HepG2 (cell line): ENCODE data around the gene ENTPD6. TPM values are rescaled to one million over a fixed set of nuclear protein-coding genes. Genes with fewer than 3 reads are reported as not detected.

Source experiments
- CBFB ChIP-seq: sonication (generic); formaldehyde crosslinking; IDR thresholded peaks from 2 replicates; pipeline ENCODE4 v1.4.0; 2020; ENCODE audit warnings: missing genetic modification reagents
- HOXA3 ChIP-seq: sonication (generic); formaldehyde crosslinking; IDR thresholded peaks from 2 replicates; pipeline ENCODE4 v1.5.0; 2020; ENCODE audit warnings: missing genetic modification reagents
- MYC ChIP-seq: sonication (generic); formaldehyde crosslinking; IDR thresholded peaks from 2 replicates; pipeline ENCODE4 v1.9.0; 2021; ENCODE audit warnings: missing genetic modification reagents, borderline replicate concordance
- PCBP2 ChIP-seq: fragments of 200-400 bp; formaldehyde crosslinking; optimal IDR thresholded peaks from 2 replicates; pipeline ENCODE3; 2018; ENCODE audit warnings: low read length, low read depth; ENCODE audit not compliant: poor library complexity, severe bottlenecking
- PHF5A ChIP-seq: IDR thresholded peaks from one replicate; pipeline ENCODE4 v1.6.1; 2018; ENCODE audit warnings: low read depth, missing genetic modification reagents; ENCODE audit not compliant: unreplicated experiment
- SPEN ChIP-seq: sonication (generic); formaldehyde crosslinking; IDR thresholded peaks from 2 replicates; pipeline ENCODE4 v1.5.1; 2020; ENCODE audit warnings: low read depth, mild to moderate bottlenecking, missing genetic modification reagents
- ZBTB21 ChIP-seq: sonication (generic); formaldehyde crosslinking; IDR thresholded peaks from 2 replicates; pipeline ENCODE4 v1.4.0; 2020; ENCODE audit warnings: missing genetic modification reagents
- ZNF143 ChIP-seq: sonication (generic); formaldehyde crosslinking; IDR thresholded peaks from 2 replicates; pipeline ENCODE4 v1.4.0; 2020; ENCODE audit warnings: missing genetic modification reagents
- ZNF235 ChIP-seq: sonication (generic); formaldehyde crosslinking; IDR thresholded peaks from 2 replicates; pipeline ENCODE4 v1.8.1; 2023; ENCODE audit warnings: mild to moderate bottlenecking, missing genetic modification reagents, borderline replicate concordance
- ZNF329 ChIP-seq: sonication (generic); formaldehyde crosslinking; IDR thresholded peaks from 2 replicates; pipeline ENCODE4 v1.9.0; 2021; ENCODE audit warnings: low read depth, mild to moderate bottlenecking, missing genetic modification reagents
- ZNF337 ChIP-seq: sonication (generic); formaldehyde crosslinking; IDR thresholded peaks from 2 replicates; pipeline ENCODE4 v1.5.1; 2020; ENCODE audit warnings: missing genetic modification reagents, low read depth, mild to moderate bottlenecking, borderline replicate concordance
- ZNF558 ChIP-seq: sonication (generic); formaldehyde crosslinking; IDR thresholded peaks from 2 replicates; pipeline ENCODE4 v1.9.0; 2022; ENCODE audit warnings: mild to moderate bottlenecking, missing genetic modification reagents, borderline replicate concordance
- ZNF776 ChIP-seq: sonication (generic); formaldehyde crosslinking; IDR thresholded peaks from 2 replicates; pipeline ENCODE4 v1.4.0; 2020; ENCODE audit warnings: mild to moderate bottlenecking, missing genetic modification reagents
- ZNF878 ChIP-seq: sonication (generic); formaldehyde crosslinking; IDR thresholded peaks from 2 replicates; pipeline ENCODE4 v1.8.1; 2023; ENCODE audit warnings: mild to moderate bottlenecking, missing genetic modification reagents, moderate library complexity
- ZSCAN22 ChIP-seq: sonication (generic); formaldehyde crosslinking; IDR thresholded peaks from 2 replicates; pipeline ENCODE4 v1.4.0; 2020; ENCODE audit warnings: mild to moderate bottlenecking, missing genetic modification reagents
- polyA plus RNA-seq, 8 experiments: library from polyadenylated mRNA; depleted of rRNA in 3 of 8; stranded (reverse) in 7 of 8; unstranded in 1 of 8; fragments of >200 nt; fragmentation: Illumina TruSeq in 4 of 8; extraction: Trizol in 4 of 8; gene quantifications; 2 replicates each; pipeline versions ENCODE4 v1.2.1 to v1.2.3, GENCODE V29; 2011 to 2016; ENCODE audit warnings: low read depth in 4 of 8, missing spikeins in 1 of 8, mixed read lengths in 1 of 8; ENCODE audit not compliant: insufficient read depth in 1 of 8
- total RNA-seq, 5 experiments: library from RNA; depleted of rRNA; stranded (reverse); fragments of >200 nt; fragmentation: Illumina TruSeq; extraction: Trizol; gene quantifications; 2 replicates each; pipeline ENCODE4 v1.2.3, GENCODE V29; 2016; ENCODE audit warnings: low read depth in 1 of 5
- TF ChIP-seq, protein P1 (sequence below): sonication (generic); formaldehyde crosslinking; IDR thresholded peaks from 2 replicates; pipeline ENCODE4 v1.4.0; 2020; ENCODE audit warnings: missing genetic modification reagents, borderline replicate concordance
- TF ChIP-seq, protein P2 (sequence below): sonication (generic); formaldehyde crosslinking; IDR thresholded peaks from 2 replicates; pipeline ENCODE4 v1.8.0; 2022; ENCODE audit warnings: missing genetic modification reagents, mild to moderate bottlenecking, borderline replicate concordance
- TF ChIP-seq, protein P3 (sequence below): sonication (generic); formaldehyde crosslinking; IDR thresholded peaks from 2 replicates; pipeline ENCODE4 v1.9.0; 2021; ENCODE audit warnings: missing genetic modification reagents, borderline replicate concordance
- TF ChIP-seq, protein P4 (sequence below): IDR thresholded peaks from 2 replicates; pipeline ENCODE4 v1.6.1; 2016

Gene ENTPD6
- total and polyA plus RNA-seq, 2 of the 13 experiments (the other 11 are each of a cell fraction or from before 2014, with no cell fraction given) = 164 to 172 TPM

DNA sequence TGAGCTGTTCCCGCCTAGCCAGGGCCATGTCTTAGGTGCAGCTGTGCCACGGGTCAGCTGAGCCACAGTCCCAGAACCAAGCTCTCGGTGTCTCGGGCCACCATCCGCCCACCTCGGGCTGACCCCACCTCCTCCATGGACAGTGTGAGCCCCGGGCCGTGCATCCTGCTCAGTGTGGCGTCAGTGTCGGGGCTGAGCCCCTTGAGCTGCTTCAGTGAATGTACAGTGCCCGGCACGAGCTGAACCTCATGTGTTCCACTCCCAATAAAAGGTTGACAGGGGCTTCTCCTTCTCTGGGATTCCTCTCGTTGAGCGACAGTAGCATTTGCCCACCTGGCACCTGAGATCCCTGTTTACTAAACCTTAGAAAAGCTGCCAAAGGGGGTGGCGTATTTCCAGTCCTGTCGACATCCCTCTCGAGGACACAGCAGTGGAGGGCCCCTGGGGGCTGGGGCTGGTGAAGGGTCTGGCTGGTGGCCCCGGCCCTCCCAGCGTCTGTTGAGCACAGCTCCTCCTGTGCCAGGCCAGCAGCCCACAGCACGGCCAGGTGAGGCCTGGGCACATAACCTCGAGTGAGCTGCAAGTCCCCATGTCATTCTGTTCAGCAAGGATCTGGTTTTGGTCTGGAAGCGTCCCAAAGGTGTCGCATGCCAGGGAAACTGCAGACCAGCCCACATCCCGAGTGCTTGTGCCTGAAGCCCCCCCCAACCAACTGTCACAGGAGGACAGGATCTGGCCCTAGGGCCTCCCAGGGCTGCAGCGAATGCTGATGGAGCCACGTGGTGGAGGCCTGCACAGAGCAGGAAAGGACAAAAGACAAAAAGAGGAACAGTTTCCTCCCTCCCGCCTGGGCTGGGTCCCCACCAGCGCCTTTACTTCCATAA, 31.2 kb downstream of the ENTPD6 start (continued):
- TF ChIP-seq, protein P1, sequence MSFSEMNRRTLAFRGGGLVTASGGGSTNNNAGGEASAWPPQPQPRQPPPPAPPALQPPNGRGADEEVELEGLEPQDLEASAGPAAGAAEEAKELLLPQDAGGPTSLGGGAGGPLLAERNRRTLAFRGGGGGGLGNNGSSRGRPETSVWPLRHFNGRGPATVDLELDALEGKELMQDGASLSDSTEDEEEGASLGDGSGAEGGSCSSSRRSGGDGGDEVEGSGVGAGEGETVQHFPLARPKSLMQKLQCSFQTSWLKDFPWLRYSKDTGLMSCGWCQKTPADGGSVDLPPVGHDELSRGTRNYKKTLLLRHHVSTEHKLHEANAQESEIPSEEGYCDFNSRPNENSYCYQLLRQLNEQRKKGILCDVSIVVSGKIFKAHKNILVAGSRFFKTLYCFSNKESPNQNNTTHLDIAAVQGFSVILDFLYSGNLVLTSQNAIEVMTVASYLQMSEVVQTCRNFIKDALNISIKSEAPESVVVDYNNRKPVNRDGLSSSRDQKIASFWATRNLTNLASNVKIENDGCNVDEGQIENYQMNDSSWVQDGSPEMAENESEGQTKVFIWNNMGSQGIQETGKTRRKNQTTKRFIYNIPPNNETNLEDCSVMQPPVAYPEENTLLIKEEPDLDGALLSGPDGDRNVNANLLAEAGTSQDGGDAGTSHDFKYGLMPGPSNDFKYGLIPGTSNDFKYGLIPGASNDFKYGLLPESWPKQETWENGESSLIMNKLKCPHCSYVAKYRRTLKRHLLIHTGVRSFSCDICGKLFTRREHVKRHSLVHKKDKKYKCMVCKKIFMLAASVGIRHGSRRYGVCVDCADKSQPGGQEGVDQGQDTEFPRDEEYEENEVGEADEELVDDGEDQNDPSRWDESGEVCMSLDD (CRISPR knock-in tag) = peak; percentile 58; the same call in 1 of the 2 replicates
- TF ChIP-seq ZBTB21 (CRISPR knock-in tag) (0 out of 2 replicates have a peak, but pooled peaks have one; percentile 11), ZNF235 (0 out of 2 replicates have a peak, but pooled peaks have one; percentile 48), HOXA3 (CRISPR knock-in tag) (peak; percentile 48; the same call in 1 of the 2 replicates), ZNF329 (CRISPR knock-in tag) (0 out of 2 replicates have a peak, but pooled peaks have one; percentile 33), MYC (CRISPR knock-in tag) (peak; percentile 92), SPEN (peak; percentile 4; the same call in 1 of the 2 replicates), ZNF337 (0 out of 2 replicates have a peak, but pooled peaks have one; percentile 68), ZNF878 (0 out of 2 replicates have a peak, but pooled peaks have one; percentile 17), ZNF143 (CRISPR knock-in tag) (peak; percentile 29; the same call in 1 of the 2 replicates), ZSCAN22 (CRISPR knock-in tag) (0 out of 2 replicates have a peak, but pooled peaks have one; percentile 34), PHF5A (peak; percentile 18), PCBP2 (no peak), CBFB (no peak), ZNF776 (peak; percentile 9; the same call in 1 of the 2 replicates), ZNF558 (peak; percentile 72; the same call in 1 of the 2 replicates)
- TF ChIP-seq, protein P2, sequence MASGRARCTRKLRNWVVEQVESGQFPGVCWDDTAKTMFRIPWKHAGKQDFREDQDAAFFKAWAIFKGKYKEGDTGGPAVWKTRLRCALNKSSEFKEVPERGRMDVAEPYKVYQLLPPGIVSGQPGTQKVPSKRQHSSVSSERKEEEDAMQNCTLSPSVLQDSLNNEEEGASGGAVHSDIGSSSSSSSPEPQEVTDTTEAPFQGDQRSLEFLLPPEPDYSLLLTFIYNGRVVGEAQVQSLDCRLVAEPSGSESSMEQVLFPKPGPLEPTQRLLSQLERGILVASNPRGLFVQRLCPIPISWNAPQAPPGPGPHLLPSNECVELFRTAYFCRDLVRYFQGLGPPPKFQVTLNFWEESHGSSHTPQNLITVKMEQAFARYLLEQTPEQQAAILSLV (CRISPR knock-in tag) = peak; percentile 60; the same call in 1 of the 2 replicates
- TF ChIP-seq, protein P3, sequence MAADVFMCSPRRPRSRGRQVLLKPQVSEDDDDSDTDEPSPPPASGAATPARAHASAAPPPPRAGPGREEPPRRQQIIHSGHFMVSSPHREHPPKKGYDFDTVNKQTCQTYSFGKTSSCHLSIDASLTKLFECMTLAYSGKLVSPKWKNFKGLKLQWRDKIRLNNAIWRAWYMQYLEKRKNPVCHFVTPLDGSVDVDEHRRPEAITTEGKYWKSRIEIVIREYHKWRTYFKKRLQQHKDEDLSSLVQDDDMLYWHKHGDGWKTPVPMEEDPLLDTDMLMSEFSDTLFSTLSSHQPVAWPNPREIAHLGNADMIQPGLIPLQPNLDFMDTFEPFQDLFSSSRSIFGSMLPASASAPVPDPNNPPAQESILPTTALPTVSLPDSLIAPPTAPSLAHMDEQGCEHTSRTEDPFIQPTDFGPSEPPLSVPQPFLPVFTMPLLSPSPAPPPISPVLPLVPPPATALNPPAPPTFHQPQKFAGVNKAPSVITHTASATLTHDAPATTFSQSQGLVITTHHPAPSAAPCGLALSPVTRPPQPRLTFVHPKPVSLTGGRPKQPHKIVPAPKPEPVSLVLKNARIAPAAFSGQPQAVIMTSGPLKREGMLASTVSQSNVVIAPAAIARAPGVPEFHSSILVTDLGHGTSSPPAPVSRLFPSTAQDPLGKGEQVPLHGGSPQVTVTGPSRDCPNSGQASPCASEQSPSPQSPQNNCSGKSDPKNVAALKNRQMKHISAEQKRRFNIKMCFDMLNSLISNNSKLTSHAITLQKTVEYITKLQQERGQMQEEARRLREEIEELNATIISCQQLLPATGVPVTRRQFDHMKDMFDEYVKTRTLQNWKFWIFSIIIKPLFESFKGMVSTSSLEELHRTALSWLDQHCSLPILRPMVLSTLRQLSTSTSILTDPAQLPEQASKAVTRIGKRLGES (CRISPR knock-in tag) = peak; percentile 90; the same call in 1 of the 2 replicates
- TF ChIP-seq, protein P4, sequence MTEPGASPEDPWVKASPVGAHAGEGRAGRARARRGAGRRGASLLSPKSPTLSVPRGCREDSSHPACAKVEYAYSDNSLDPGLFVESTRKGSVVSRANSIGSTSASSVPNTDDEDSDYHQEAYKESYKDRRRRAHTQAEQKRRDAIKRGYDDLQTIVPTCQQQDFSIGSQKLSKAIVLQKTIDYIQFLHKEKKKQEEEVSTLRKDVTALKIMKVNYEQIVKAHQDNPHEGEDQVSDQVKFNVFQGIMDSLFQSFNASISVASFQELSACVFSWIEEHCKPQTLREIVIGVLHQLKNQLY (CRISPR knock-in tag) = peak; percentile 84
